Transverse colon (tissue), 3 donors: Measurements from ENCODE around the gene RAB40C.

ENCODE experiments used
- EP300 ChIP-seq: sonication (generic); formaldehyde crosslinking; IDR thresholded peaks from one replicate; pipeline ENCODE4 v1.6.1; 2017; ENCODE audit warnings: antibody characterized with exemption, low read depth
- TF ChIP-seq, protein P1 (sequence below), 5 experiments: fragments of 200-600 bp in 3 of 5; fragments of 450-650 bp in 2 of 5; sonication (generic) in 3 of 5; IDR thresholded peaks; 1 replicate in 2 of 5; 2 replicates in 3 of 5; pipeline ENCODE4 v1.5.1; 2016 to 2017; ENCODE audit warnings: antibody characterized with exemption in 5 of 5, inconsistent platforms in 3 of 5, mild to moderate bottlenecking in 2 of 5, moderate library complexity in 1 of 5

DNA sequence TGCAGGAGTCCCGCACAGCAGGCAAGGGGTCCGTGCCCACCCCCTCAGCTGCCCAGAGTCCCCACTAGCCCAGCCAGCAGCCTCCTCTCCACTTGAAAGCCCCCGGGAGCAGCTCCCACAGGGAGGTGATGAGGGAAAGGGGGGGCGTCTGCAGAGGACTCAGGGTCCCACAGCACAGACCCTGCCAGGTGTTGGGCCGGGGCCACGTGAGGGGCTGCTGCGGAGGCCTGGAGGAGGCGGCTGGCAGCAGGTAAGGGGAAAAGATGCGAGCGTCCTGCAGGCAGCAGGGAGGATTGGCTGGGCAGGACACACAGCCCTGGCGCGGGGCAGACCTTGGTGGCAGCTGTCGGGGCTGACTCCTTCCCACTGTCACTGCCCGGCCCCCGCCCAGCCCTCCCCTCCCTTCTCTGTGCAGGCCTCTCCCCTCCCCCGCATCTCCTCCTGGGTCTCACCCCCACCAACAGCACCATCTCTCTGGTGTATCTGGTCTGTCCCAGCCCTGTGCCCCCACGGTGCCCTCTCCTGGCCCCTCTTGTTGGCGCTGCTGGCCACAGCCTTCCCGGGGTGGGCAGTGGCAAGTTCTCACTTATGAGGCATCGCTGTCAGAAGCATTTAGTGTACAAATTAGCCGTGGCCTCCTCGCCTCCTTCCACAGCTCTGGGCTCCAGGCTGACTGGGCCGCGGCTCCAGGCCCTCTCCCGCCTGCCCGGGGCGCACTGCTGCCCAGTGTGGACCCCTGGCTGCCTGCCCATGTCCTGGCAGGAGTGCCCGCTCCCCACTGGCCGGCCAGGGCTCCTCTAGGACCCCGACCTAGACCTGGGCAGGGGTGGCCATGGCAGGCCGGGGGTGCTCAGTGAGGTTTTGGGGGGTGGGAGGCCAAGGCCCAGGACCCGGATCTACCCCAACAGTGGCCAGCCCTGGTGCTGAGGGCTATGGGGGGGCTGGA lies 34.1 kb upstream of the RAB40C start:
- TF ChIP-seq, protein P1, sequence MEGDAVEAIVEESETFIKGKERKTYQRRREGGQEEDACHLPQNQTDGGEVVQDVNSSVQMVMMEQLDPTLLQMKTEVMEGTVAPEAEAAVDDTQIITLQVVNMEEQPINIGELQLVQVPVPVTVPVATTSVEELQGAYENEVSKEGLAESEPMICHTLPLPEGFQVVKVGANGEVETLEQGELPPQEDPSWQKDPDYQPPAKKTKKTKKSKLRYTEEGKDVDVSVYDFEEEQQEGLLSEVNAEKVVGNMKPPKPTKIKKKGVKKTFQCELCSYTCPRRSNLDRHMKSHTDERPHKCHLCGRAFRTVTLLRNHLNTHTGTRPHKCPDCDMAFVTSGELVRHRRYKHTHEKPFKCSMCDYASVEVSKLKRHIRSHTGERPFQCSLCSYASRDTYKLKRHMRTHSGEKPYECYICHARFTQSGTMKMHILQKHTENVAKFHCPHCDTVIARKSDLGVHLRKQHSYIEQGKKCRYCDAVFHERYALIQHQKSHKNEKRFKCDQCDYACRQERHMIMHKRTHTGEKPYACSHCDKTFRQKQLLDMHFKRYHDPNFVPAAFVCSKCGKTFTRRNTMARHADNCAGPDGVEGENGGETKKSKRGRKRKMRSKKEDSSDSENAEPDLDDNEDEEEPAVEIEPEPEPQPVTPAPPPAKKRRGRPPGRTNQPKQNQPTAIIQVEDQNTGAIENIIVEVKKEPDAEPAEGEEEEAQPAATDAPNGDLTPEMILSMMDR (IDR thresholded peaks at IDR 0.05): no peak
- no peak for TF ChIP-seq EP300
